ENCODE results near the gene PDE2A.

PDE2A gene
- total RNA-seq: 1.4 to 2.3 (median 1.7) reads per million in 3 donors

- Histone ChIP-seq H3K36me3 (ENCODE audit: control insufficient read depth, insufficient read depth, low read length) (no peaks in the 10 kb centered on the region), H3K4me3 (ENCODE audit: insufficient read depth, low read depth, low read length, poor library complexity, severe bottlenecking) (no peak within 1 kb of the TSS), H3K9me3 (ENCODE audit: control insufficient read depth, low read length) (no peaks in the 10 kb centered on the region), H3K27ac (ENCODE audit: insufficient read depth, low read length, poor library complexity, severe bottlenecking) (no peak within 1 kb of the TSS), H3K27me3 (replicated peaks; ENCODE audit: control insufficient read depth, insufficient read depth, low read length, poor library complexity, severe bottlenecking) (peaks cover 71% of the 10 kb centered on the region), H3K4me1 (ENCODE audit: control insufficient read depth, insufficient read depth, low read length, poor library complexity, severe bottlenecking) (peaks cover 5% of the 10 kb centered on the region)
- DNase-seq: no peak
These were observed at the start of gene PDE2A for GRCh38 chr11:72673943-72674828. TSS of gene PDE2A (minus strand) at chr11:72674422. CDS start at chr11:72674207, 215 bp downstream.

- DNase-seq: no peak
- H3K27ac ChIP-seq (ENCODE audit: insufficient read depth, low read length, poor library complexity, severe bottlenecking): no peak overlapping the region
- peaks cover 6% of the 10 kb centered on the region for H3K36me3 ChIP-seq (ENCODE audit: control insufficient read depth, insufficient read depth, low read length)
- no peaks in the 10 kb centered on the region for H3K27me3 ChIP-seq (replicated peaks; ENCODE audit: control insufficient read depth, insufficient read depth, low read length, poor library complexity, severe bottlenecking)
- H3K4me1 ChIP-seq (ENCODE audit: control insufficient read depth, insufficient read depth, low read length, poor library complexity, severe bottlenecking): peaks cover 34% of the 10 kb centered on the region
- H3K9me3 ChIP-seq (ENCODE audit: control insufficient read depth, low read length): no peaks in the 10 kb centered on the region
- H3K4me3 ChIP-seq (ENCODE audit: insufficient read depth, low read depth, low read length, poor library complexity, severe bottlenecking): no peak overlapping the region
These were observed 49.3 kb upstream of the PDE2A start for GRCh38 chr11:72723508-72723907.

- Histone ChIP-seq H3K4me1 (ENCODE audit: control insufficient read depth, insufficient read depth, low read length, poor library complexity, severe bottlenecking) (peaks cover 34% of the 10 kb centered on the region), H3K27ac (ENCODE audit: insufficient read depth, low read length, poor library complexity, severe bottlenecking) (peak overlapping the region; percentile 79), H3K4me3 (ENCODE audit: insufficient read depth, low read depth, low read length, poor library complexity, severe bottlenecking) (peak overlapping the region; percentile 69), H3K9me3 (ENCODE audit: control insufficient read depth, low read length) (no peaks in the 10 kb centered on the region), H3K27me3 (replicated peaks; ENCODE audit: control insufficient read depth, insufficient read depth, low read length, poor library complexity, severe bottlenecking) (no peaks in the 10 kb centered on the region), H3K36me3 (ENCODE audit: control insufficient read depth, insufficient read depth, low read length) (peaks cover 9% of the 10 kb centered on the region)
- DNase-seq: peak; percentile 65 to 80 (median 79)
These were observed 48.0 kb upstream of the PDE2A start for GRCh38 chr11:72722050-72722748.

- Histone ChIP-seq H3K27me3 (replicated peaks; ENCODE audit: control insufficient read depth, insufficient read depth, low read length, poor library complexity, severe bottlenecking) (no peaks in the 10 kb centered on the region), H3K27ac (ENCODE audit: insufficient read depth, low read length, poor library complexity, severe bottlenecking) (peak overlapping the region; percentile 79), H3K9me3 (ENCODE audit: control insufficient read depth, low read length) (no peaks in the 10 kb centered on the region), H3K4me3 (ENCODE audit: insufficient read depth, low read depth, low read length, poor library complexity, severe bottlenecking) (peak overlapping the region; percentile 69), H3K36me3 (ENCODE audit: control insufficient read depth, insufficient read depth, low read length) (peaks cover 11% of the 10 kb centered on the region), H3K4me1 (ENCODE audit: control insufficient read depth, insufficient read depth, low read length, poor library complexity, severe bottlenecking) (peaks cover 34% of the 10 kb centered on the region)
- DNase-seq: peak; percentile 10 to 21 (median 20)
These were observed 47.4 kb upstream of the PDE2A start for GRCh38 chr11:72721689-72722049.

- Histone ChIP-seq H3K36me3 (ENCODE audit: control insufficient read depth, insufficient read depth, low read length) (peaks cover 11% of the 10 kb centered on the region), H3K4me1 (ENCODE audit: control insufficient read depth, insufficient read depth, low read length, poor library complexity, severe bottlenecking) (peaks cover 34% of the 10 kb centered on the region), H3K4me3 (ENCODE audit: insufficient read depth, low read depth, low read length, poor library complexity, severe bottlenecking) (peak overlapping the region; percentile 69), H3K27me3 (replicated peaks; ENCODE audit: control insufficient read depth, insufficient read depth, low read length, poor library complexity, severe bottlenecking) (no peaks in the 10 kb centered on the region), H3K27ac (ENCODE audit: insufficient read depth, low read length, poor library complexity, severe bottlenecking) (peak overlapping the region; percentile 79), H3K9me3 (ENCODE audit: control insufficient read depth, low read length) (no peaks in the 10 kb centered on the region)
- no peak for DNase-seq
These were observed 47.1 kb upstream of the PDE2A start for GRCh38 chr11:72721276-72721675.

- peak overlapping the region; percentile 69 for H3K4me3 ChIP-seq (ENCODE audit: insufficient read depth, low read depth, low read length, poor library complexity, severe bottlenecking)
- peaks cover 34% of the 10 kb centered on the region for H3K4me1 ChIP-seq (ENCODE audit: control insufficient read depth, insufficient read depth, low read length, poor library complexity, severe bottlenecking)
- no peak for DNase-seq
- H3K27me3 ChIP-seq (replicated peaks; ENCODE audit: control insufficient read depth, insufficient read depth, low read length, poor library complexity, severe bottlenecking): no peaks in the 10 kb centered on the region
- no peaks in the 10 kb centered on the region for H3K9me3 ChIP-seq (ENCODE audit: control insufficient read depth, low read length)
- peaks cover 10% of the 10 kb centered on the region for H3K36me3 ChIP-seq (ENCODE audit: control insufficient read depth, insufficient read depth, low read length)
- H3K27ac ChIP-seq (ENCODE audit: insufficient read depth, low read length, poor library complexity, severe bottlenecking): peak overlapping the region; percentile 79
These were observed 46.6 kb upstream of the PDE2A start for GRCh38 chr11:72720784-72721183.

- Histone ChIP-seq H3K27ac (ENCODE audit: insufficient read depth, low read length, poor library complexity, severe bottlenecking) (no peak overlapping the region), H3K4me1 (ENCODE audit: control insufficient read depth, insufficient read depth, low read length, poor library complexity, severe bottlenecking) (peaks cover 31% of the 10 kb centered on the region), H3K4me3 (ENCODE audit: insufficient read depth, low read depth, low read length, poor library complexity, severe bottlenecking) (peak overlapping the region; percentile 69), H3K27me3 (replicated peaks; ENCODE audit: control insufficient read depth, insufficient read depth, low read length, poor library complexity, severe bottlenecking) (no peaks in the 10 kb centered on the region), H3K36me3 (ENCODE audit: control insufficient read depth, insufficient read depth, low read length) (peaks cover 10% of the 10 kb centered on the region), H3K9me3 (ENCODE audit: control insufficient read depth, low read length) (no peaks in the 10 kb centered on the region)
- DNase-seq: no peak
These were observed 45.8 kb upstream of the PDE2A start for GRCh38 chr11:72720047-72720446.

- Histone ChIP-seq H3K9me3 (ENCODE audit: control insufficient read depth, low read length) (no peaks in the 10 kb centered on the region), H3K27me3 (replicated peaks; ENCODE audit: control insufficient read depth, insufficient read depth, low read length, poor library complexity, severe bottlenecking) (no peaks in the 10 kb centered on the region), H3K4me3 (ENCODE audit: insufficient read depth, low read depth, low read length, poor library complexity, severe bottlenecking) (no peak overlapping the region), H3K36me3 (ENCODE audit: control insufficient read depth, insufficient read depth, low read length) (peaks cover 10% of the 10 kb centered on the region), H3K27ac (ENCODE audit: insufficient read depth, low read length, poor library complexity, severe bottlenecking) (no peak overlapping the region), H3K4me1 (ENCODE audit: control insufficient read depth, insufficient read depth, low read length, poor library complexity, severe bottlenecking) (peaks cover 31% of the 10 kb centered on the region)
- no peak for DNase-seq
These were observed 45.3 kb upstream of the PDE2A start for GRCh38 chr11:72719551-72719950.

GRCh38 chr11:72719144-72719543 lies 44.9 kb upstream of the PDE2A start:
- no peak overlapping the region for H3K27ac ChIP-seq (ENCODE audit: insufficient read depth, low read length, poor library complexity, severe bottlenecking)
- H3K4me1 ChIP-seq (ENCODE audit: control insufficient read depth, insufficient read depth, low read length, poor library complexity, severe bottlenecking): peaks cover 31% of the 10 kb centered on the region
- H3K36me3 ChIP-seq (ENCODE audit: control insufficient read depth, insufficient read depth, low read length): peaks cover 10% of the 10 kb centered on the region

GRCh38 chr11:72718101-72718501 lies 43.9 kb upstream of the PDE2A start:
- Histone ChIP-seq H3K27ac (ENCODE audit: insufficient read depth, low read length, poor library complexity, severe bottlenecking) (no peak overlapping the region), H3K27me3 (replicated peaks; ENCODE audit: control insufficient read depth, insufficient read depth, low read length, poor library complexity, severe bottlenecking) (no peaks in the 10 kb centered on the region), H3K4me3 (ENCODE audit: insufficient read depth, low read depth, low read length, poor library complexity, severe bottlenecking) (no peak overlapping the region), H3K9me3 (ENCODE audit: control insufficient read depth, low read length) (no peaks in the 10 kb centered on the region), H3K4me1 (ENCODE audit: control insufficient read depth, insufficient read depth, low read length, poor library complexity, severe bottlenecking) (peaks cover 31% of the 10 kb centered on the region), H3K36me3 (ENCODE audit: control insufficient read depth, insufficient read depth, low read length) (peaks cover 13% of the 10 kb centered on the region)
- DNase-seq: no peak

More at GRCh38 chr11:72719144-72719543, 44.9 kb upstream of the PDE2A start:
- Histone ChIP-seq H3K4me3 (ENCODE audit: insufficient read depth, low read depth, low read length, poor library complexity, severe bottlenecking) (no peak overlapping the region), H3K27me3 (replicated peaks; ENCODE audit: control insufficient read depth, insufficient read depth, low read length, poor library complexity, severe bottlenecking) (no peaks in the 10 kb centered on the region), H3K9me3 (ENCODE audit: control insufficient read depth, low read length) (no peaks in the 10 kb centered on the region)
- DNase-seq: no peak

Data from effector memory CD4-positive, alpha-beta T cell (primary cell).